ENCODE data around the gene HAAO. TPM values are rescaled to one million over a fixed set of nuclear protein-coding genes. Genes with fewer than 3 reads are reported as not detected.

The HAAO gene
- total RNA-seq, 4 donors from 2014 or later, result 1.9 to 29.4 (median 4.0) TPM; not detected in 1

- Histone ChIP-seq H3K9me3 (no peaks in the 10 kb centered on the region), H3K27me3 (no peaks in the 10 kb centered on the region), H3K4me3 (no peak overlapping the region), H3K36me3 (no peaks in the 10 kb centered on the region), H3K4me1 (no peaks in the 10 kb centered on the region), H3K27ac (no peak overlapping the region)
- DNase-seq, result no peak
- intact Hi-C loops (cut with DNase I; ENCODE audit: low total_unique reads), result no loop called here
- in situ Hi-C loops (cut with MboI; ENCODE audit: low pct_ligation_motif_present in 1 of 4, low pct_unique_long_range_greater_than_20kb in 1 of 4, low sequenced_read_pairs in 3 of 4), result no loop called here
- no peak for TF ChIP-seq EP300 (IDR thresholded peaks at IDR 0.05; ENCODE audit: low read depth)
- TF ChIP-seq CTCF (IDR thresholded peaks at IDR 0.05), result no peak
- TF ChIP-seq POLR2AphosphoS5 (IDR thresholded peaks at IDR 0.05), result no peak
- TF ChIP-seq POLR2A (IDR thresholded peaks at IDR 0.05), result no peak
- 96% methylated on average over 8 of the region's 10 CpGs; no CpG with 5 or more reads in 1 of the 2 donors for WGBS, 2 donors (ENCODE audit: low coverage in 1 of 2)
Measured at GRCh38 chr2:42769583-42770287, 22.6 kb downstream of the HAAO start.

GRCh38 chr2:42768706-42769256, 23.6 kb downstream of the HAAO start:
- Histone ChIP-seq H3K4me1 (no peaks in the 10 kb centered on the region), H3K4me3 (no peak overlapping the region), H3K27me3 (no peaks in the 10 kb centered on the region), H3K27ac (no peak overlapping the region), H3K9me3 (no peaks in the 10 kb centered on the region), H3K36me3 (no peaks in the 10 kb centered on the region)
- intact Hi-C loops (cut with DNase I; ENCODE audit: low total_unique reads) (no loop called here), in situ Hi-C loops (cut with MboI; ENCODE audit: low pct_ligation_motif_present in 1 of 4, low pct_unique_long_range_greater_than_20kb in 1 of 4, low sequenced_read_pairs in 3 of 4) (no loop called here)
- TF ChIP-seq CTCF (IDR thresholded peaks at IDR 0.05), result no peak
- no peak for TF ChIP-seq POLR2A (IDR thresholded peaks at IDR 0.05)
- no peak for TF ChIP-seq EP300 (IDR thresholded peaks at IDR 0.05; ENCODE audit: low read depth)
- TF ChIP-seq POLR2AphosphoS5 (IDR thresholded peaks at IDR 0.05), result no peak
- 62 to 75% methylated on average over 3 of the region's 3 CpGs for WGBS, 2 donors (ENCODE audit: low coverage in 1 of 2)
- no peak for DNase-seq

GRCh38 chr2:42767899-42768705, 24.3 kb downstream of the HAAO start:
- DNase-seq, result no peak
- Histone ChIP-seq H3K9me3 (no peaks in the 10 kb centered on the region), H3K27ac (no peak overlapping the region), H3K27me3 (no peaks in the 10 kb centered on the region), H3K36me3 (no peaks in the 10 kb centered on the region), H3K4me1 (no peaks in the 10 kb centered on the region), H3K4me3 (no peak overlapping the region)
- TF ChIP-seq POLR2A (IDR thresholded peaks at IDR 0.05) (no peak), EP300 (IDR thresholded peaks at IDR 0.05; ENCODE audit: low read depth) (no peak), POLR2AphosphoS5 (IDR thresholded peaks at IDR 0.05) (no peak), CTCF (IDR thresholded peaks at IDR 0.05) (no peak)
- intact Hi-C loops (cut with DNase I; ENCODE audit: low total_unique reads) (no loop called here), in situ Hi-C loops (cut with MboI; ENCODE audit: low pct_ligation_motif_present in 1 of 4, low pct_unique_long_range_greater_than_20kb in 1 of 4, low sequenced_read_pairs in 3 of 4) (no loop called here)
- WGBS, 2 donors (ENCODE audit: low coverage in 1 of 2), result 88% methylated on average over 14 of the region's 14 CpGs; no CpG with 5 or more reads in 1 of the 2 donors

All from transverse colon (tissue), 4 donors.